IMR-90 (cell line): ENCODE data around the gene HOXC5. TPM values are rescaled to one million over a fixed set of nuclear protein-coding genes. Genes with fewer than 3 reads are reported as not detected.

Source experiments
- ATAC-seq: fragments of 200-7000 bp; cut with Tn5 transposase; 2 replicates; pipeline ENCODE4 v1.9.1; 2020; ENCODE audit warnings: low read depth, mild to moderate bottlenecking, moderate library complexity
- BruUV-seq: library from RNA; stranded (reverse); fragments of 400-500 nt; replicated peaks from 2 replicates; lab custom pipeline; 2021; lab: Mats Ljungman, UMichigan
- CTCF ChIA-PET: fragments of 300-600 bp; formaldehyde crosslinking; extraction: SDS; loops from one replicate; lab custom pipeline; 2021; ENCODE audit warnings: antibody characterized with exemption; lab: Yijun Ruan, JAX
- POLR2A ChIA-PET: fragments of 300-600 bp; sonication (Branson Sonifier 250); formaldehyde crosslinking; loops from one replicate; lab custom pipeline; 2022; ENCODE audit warnings: antibody characterized with exemption; ENCODE audit not compliant: unreplicated experiment; lab: Charles Lee
- DNase-seq: peaks from one replicate; pipeline ENCODE4 v3.0.0; 2013
- H2AFZ ChIP-seq: replicated peaks from 2 replicates; pipeline ENCODE3; 2013; ENCODE audit warnings: low read length, mild to moderate bottlenecking; ENCODE audit not compliant: poor library complexity
- H2AK5ac ChIP-seq: 2 replicates; pipeline ENCODE4 v1.6.1; 2013; ENCODE audit warnings: low read depth, low read length, inconsistent platforms
- H2AK9ac ChIP-seq: replicated peaks from 2 replicates; pipeline ENCODE3; 2013; ENCODE audit warnings: mild to moderate bottlenecking, low read depth, low read length, moderate library complexity; ENCODE audit not compliant: poor library complexity
- H2BK120ac ChIP-seq: 2 replicates; pipeline ENCODE4 v1.6.1; 2013; ENCODE audit warnings: low read depth, low read length, inconsistent platforms
- H2BK15ac ChIP-seq: 3 replicates; pipeline ENCODE4 v1.6.1; 2013; ENCODE audit warnings: low read depth, low read length, inconsistent platforms
- H2BK20ac ChIP-seq: 2 replicates; pipeline ENCODE4 v1.6.1; 2013; ENCODE audit warnings: low read depth, mild to moderate bottlenecking, inconsistent platforms, low read length, moderate library complexity
- H2BK5ac ChIP-seq: 2 replicates; pipeline ENCODE4 v1.6.1; 2013; ENCODE audit warnings: mild to moderate bottlenecking, low read depth, low read length, inconsistent platforms; ENCODE audit not compliant: poor library complexity, severe bottlenecking
- H3K14ac ChIP-seq: replicated peaks from 2 replicates; pipeline ENCODE4 v1.6.1; 2013; ENCODE audit warnings: low read depth, low read length, inconsistent platforms
- H3K18ac ChIP-seq: 2 replicates; pipeline ENCODE4 v1.6.1; 2013; ENCODE audit warnings: low read depth, low read length, control low read depth
- H3K23ac ChIP-seq: 2 replicates; pipeline ENCODE4 v1.6.1; 2013; ENCODE audit warnings: low read depth, low read length, inconsistent platforms
- H3K27ac ChIP-seq: 2 replicates; pipeline ENCODE4 v1.5.1; 2013; ENCODE audit warnings: mild to moderate bottlenecking, control low read depth, low read length; ENCODE audit not compliant: insufficient read depth
- H3K27me3 ChIP-seq: 2 replicates; pipeline ENCODE4 v1.6.1; 2013; ENCODE audit warnings: low read length; ENCODE audit not compliant: control insufficient read depth, insufficient read depth
- H3K36me3 ChIP-seq: 2 replicates; pipeline ENCODE4 v1.6.1; 2013; ENCODE audit warnings: low read length, mixed read lengths; ENCODE audit not compliant: control insufficient read depth, insufficient read depth
- H3K4ac ChIP-seq: 2 replicates; pipeline ENCODE4 v1.6.1; 2013; ENCODE audit warnings: low read depth, low read length, inconsistent platforms
- H3K4me1 ChIP-seq: 2 replicates; pipeline ENCODE4 v1.6.1; 2013; ENCODE audit warnings: low read length, mixed read lengths; ENCODE audit not compliant: control insufficient read depth, insufficient read depth
- H3K4me2 ChIP-seq: 2 replicates; pipeline ENCODE4 v1.6.1; 2013; ENCODE audit warnings: low read depth, mild to moderate bottlenecking, control low read depth, low read length, moderate library complexity
- H3K4me3 ChIP-seq: 2 replicates; pipeline ENCODE4 v1.5.1; 2013; ENCODE audit warnings: low read depth, mild to moderate bottlenecking, control low read depth, low read length, moderate library complexity; ENCODE audit not compliant: insufficient read depth
- H3K56ac ChIP-seq: 2 replicates; pipeline ENCODE4 v1.6.1; 2013; ENCODE audit warnings: low read length, inconsistent platforms; ENCODE audit not compliant: insufficient read depth; ENCODE audit errors: extremely low read depth
- H3K79me1 ChIP-seq, 2 experiments: 2 replicates each; pipeline ENCODE4 v1.6.1; 2013; ENCODE audit warnings: low read length in 2 of 2, inconsistent platforms in 1 of 2, low read depth in 1 of 2
- H3K9ac ChIP-seq: 2 replicates; pipeline ENCODE4 v1.6.1; 2013; ENCODE audit warnings: low read depth, low read length, control low read depth
- H3K9me1 ChIP-seq: 2 replicates; pipeline ENCODE4 v1.6.1; 2013; ENCODE audit warnings: low read length, inconsistent platforms; ENCODE audit not compliant: insufficient read depth
- H3K9me3 ChIP-seq: 2 replicates; pipeline ENCODE4 v1.6.1; 2013; ENCODE audit warnings: low read length; ENCODE audit not compliant: control insufficient read depth, insufficient read depth
- H4K20me1 ChIP-seq: 2 replicates; pipeline ENCODE4 v1.6.1; 2013; ENCODE audit warnings: low read length, inconsistent platforms; ENCODE audit not compliant: insufficient read depth
- H4K5ac ChIP-seq: 2 replicates; pipeline ENCODE4 v1.6.1; 2013; ENCODE audit warnings: mild to moderate bottlenecking, low read depth, low read length, control low read depth
- H4K8ac ChIP-seq, 2 experiments: 2 replicates each; pipeline ENCODE4 v1.6.1; 2013; ENCODE audit warnings: low read depth in 2 of 2, low read length in 2 of 2, control low read depth in 1 of 2, inconsistent platforms in 1 of 2
- H4K91ac ChIP-seq: 2 replicates; pipeline ENCODE4 v1.6.1; 2013; ENCODE audit warnings: low read depth, low read length, inconsistent platforms; ENCODE audit not compliant: insufficient read depth
- BHLHE40 ChIP-seq: fragments of 150-350 bp; IDR thresholded peaks from 2 replicates; pipeline ENCODE4 v1.6.1; 2016; ENCODE audit warnings: mild to moderate bottlenecking, low read depth, low read length
- CEBPB ChIP-seq: IDR thresholded peaks from 2 replicates; pipeline ENCODE4 v1.6.1; 2012; ENCODE audit warnings: low read depth, low read length, improper control_type of control experiment
- CHD1 ChIP-seq: IDR thresholded peaks from 2 replicates; pipeline ENCODE4 v1.6.1; 2012; ENCODE audit warnings: low read depth, low read length, improper control_type of control experiment
- FOS ChIP-seq: fragments of 150-350 bp; IDR thresholded peaks from 2 replicates; pipeline ENCODE4 v1.6.1; 2016; ENCODE audit warnings: low read depth, low read length
- MAFK ChIP-seq: IDR thresholded peaks from 2 replicates; pipeline ENCODE4 v1.6.1; 2012; ENCODE audit warnings: low read depth, low read length, improper control_type of control experiment
- MAZ ChIP-seq: IDR thresholded peaks from 2 replicates; pipeline ENCODE4 v1.6.1; 2012; ENCODE audit warnings: low read depth, mild to moderate bottlenecking, low read length, improper control_type of control experiment, moderate library complexity, borderline replicate concordance
- MXI1 ChIP-seq: IDR thresholded peaks from 2 replicates; pipeline ENCODE4 v1.6.1; 2012; ENCODE audit warnings: low read depth, mild to moderate bottlenecking, low read length, moderate library complexity, borderline replicate concordance
- NFE2L2 ChIP-seq: fragments of 150-350 bp; IDR thresholded peaks from 2 replicates; pipeline ENCODE4 v1.6.1; 2016; ENCODE audit warnings: low read depth, mild to moderate bottlenecking, low read length
- POLR2A ChIP-seq: IDR thresholded peaks from 2 replicates; pipeline ENCODE4 v1.6.1; 2012; ENCODE audit warnings: mild to moderate bottlenecking, low read depth, low read length
- RCOR1 ChIP-seq: IDR thresholded peaks from 2 replicates; pipeline ENCODE4 v1.6.1; 2012; ENCODE audit warnings: mild to moderate bottlenecking, low read length, improper control_type of control experiment; ENCODE audit not compliant: insufficient replicate concordance
- RFX5 ChIP-seq: IDR thresholded peaks from 2 replicates; pipeline ENCODE4 v1.8.0; 2012; ENCODE audit warnings: low read depth, mild to moderate bottlenecking, low read length, moderate library complexity
- SMC3 ChIP-seq: fragments of 150-350 bp; IDR thresholded peaks from 2 replicates; pipeline ENCODE4 v1.6.1; 2016; ENCODE audit warnings: low read depth, mild to moderate bottlenecking, antibody characterized with exemption, low read length, moderate library complexity
- WGBS, 2 experiments: methylation state at CpG; one replicate each; pipeline versions ENCODE4 v1.1.5 to v1.1.7; 2013; ENCODE audit warnings: missing lambda C conversion rate in 2 of 2; ENCODE audit not compliant: insufficient read length in 1 of 2; ENCODE audit errors: extremely low coverage in 2 of 2; 5-methylcytosine and 5-hydroxymethylcytosine counted together
- dilution Hi-C: fragments of 300-500 bp; cut with HindIII; formaldehyde crosslinking; loops from one replicate; pipeline ENCODE4 v1.14.3; 2018; ENCODE audit warnings: low sequenced_read_pairs; ENCODE audit not compliant: unreplicated experiment
- in situ Hi-C: fragments of 300-500 bp; cut with MboI; formaldehyde crosslinking; loops from 3 replicates; pipeline ENCODE4 v1.14.3; 2019; ENCODE audit warnings: low sequenced_read_pairs, inconsistent platforms, mixed read lengths
- intact Hi-C: fragments of 100-400 bp; cut with micrococcal nuclease; formaldehyde crosslinking; loops from 2 replicates; pipeline ENCODE4 v1.10.0; 2022
- polyA plus RNA-seq, 3 experiments: library from polyadenylated mRNA; depleted of rRNA; stranded (reverse); fragments of >200 nt; gene quantifications; 2 replicates each; pipeline ENCODE4 v1.2.3, GENCODE V29; 2012; ENCODE audit warnings: low replicate concordance in 1 of 3
- total RNA-seq: library from RNA; depleted of rRNA; stranded (reverse); fragments of >200 nt; gene quantifications from 2 replicates; pipeline ENCODE4 v1.2.3, GENCODE V29; 2012
- TF ChIP-seq, protein P1 (sequence below): fragments of 150-350 bp; IDR thresholded peaks from 2 replicates; pipeline ENCODE4 v1.6.1; 2017; ENCODE audit warnings: mild to moderate bottlenecking, antibody characterized with exemption, low read length, low read depth
- TF ChIP-seq, protein P2 (sequence below): fragments of 150-350 bp; IDR thresholded peaks from 2 replicates; pipeline ENCODE4 v1.6.1; 2016; ENCODE audit warnings: low read depth, mild to moderate bottlenecking, low read length, moderate library complexity, borderline replicate concordance

Gene HOXC5
- total and polyA plus RNA-seq, 2 of the 4 experiments (the other 2 are of a cell fraction), result not detected

DNA sequence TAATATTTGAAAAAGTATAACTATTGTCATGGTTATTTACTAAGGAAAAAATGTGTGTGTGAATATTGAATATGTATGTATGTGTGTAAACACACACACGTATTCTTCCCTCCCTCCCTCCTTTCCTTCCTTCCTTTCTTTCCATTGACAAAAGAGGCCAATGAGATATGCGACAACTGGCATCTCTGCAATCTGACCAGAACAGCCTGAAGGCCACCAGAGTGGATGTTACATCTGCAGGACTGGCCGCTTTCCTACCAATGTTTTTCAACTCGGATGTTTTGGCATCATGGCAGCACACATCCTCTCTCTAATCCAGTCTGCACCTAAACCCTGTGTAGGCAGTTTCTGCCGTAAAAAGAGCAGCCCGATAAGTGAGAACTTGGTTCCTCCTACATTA, 41.5 kb downstream of the HOXC5 start:
- CTCF ChIA-PET, result no interaction called here
- no peak overlapping the region for H3K4me3 ChIP-seq
- H3K4me1 ChIP-seq, result no peaks in the 10 kb centered on the region
- peaks cover 22% of the 10 kb centered on the region for H3K27me3 ChIP-seq
- WGBS, 2 experiments, result 100% methylated on average over 1 of the region's 6 CpGs; no CpG with 5 or more reads in 1 of the 2 experiments
- H3K4ac ChIP-seq, result no peak overlapping the region
- no peak overlapping the region for H3K18ac ChIP-seq
- H2AK9ac ChIP-seq, result no peak overlapping the region
- H3K27ac ChIP-seq, result no peak overlapping the region
- dilution Hi-C loops, result no loop called here
- no peaks in the 10 kb centered on the region for H3K9me1 ChIP-seq
- no TSS peak for BruUV-seq
- no peak overlapping the region for H2AK5ac ChIP-seq
- H3K9ac ChIP-seq, result no peak overlapping the region
- H3K79me1 ChIP-seq, result no peaks in the 10 kb centered on the region
- no peak overlapping the region for H4K91ac ChIP-seq
- no peak overlapping the region for H3K56ac ChIP-seq
- in situ Hi-C loops, result no loop called here
- no peaks in the 10 kb centered on the region for H3K36me3 ChIP-seq
- no peak overlapping the region for H2BK5ac ChIP-seq
- H2BK20ac ChIP-seq, result no peak overlapping the region
- no peak overlapping the region for H2BK15ac ChIP-seq
- no peak overlapping the region for H2BK120ac ChIP-seq
- no peak overlapping the region for H3K23ac ChIP-seq
- H3K14ac ChIP-seq, result no peak overlapping the region
- no peaks in the 10 kb centered on the region for H3K9me3 ChIP-seq
- no peak for DNase-seq
- H4K20me1 ChIP-seq, result no peaks in the 10 kb centered on the region
- TF ChIP-seq, protein P1, sequence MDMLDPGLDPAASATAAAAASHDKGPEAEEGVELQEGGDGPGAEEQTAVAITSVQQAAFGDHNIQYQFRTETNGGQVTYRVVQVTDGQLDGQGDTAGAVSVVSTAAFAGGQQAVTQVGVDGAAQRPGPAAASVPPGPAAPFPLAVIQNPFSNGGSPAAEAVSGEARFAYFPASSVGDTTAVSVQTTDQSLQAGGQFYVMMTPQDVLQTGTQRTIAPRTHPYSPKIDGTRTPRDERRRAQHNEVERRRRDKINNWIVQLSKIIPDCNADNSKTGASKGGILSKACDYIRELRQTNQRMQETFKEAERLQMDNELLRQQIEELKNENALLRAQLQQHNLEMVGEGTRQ, result no peak
- no peak for TF ChIP-seq CHD1
- TF ChIP-seq CEBPB, result no peak
- no peak for TF ChIP-seq MXI1
- TF ChIP-seq MAFK, result no peak
- TF ChIP-seq, protein P2, sequence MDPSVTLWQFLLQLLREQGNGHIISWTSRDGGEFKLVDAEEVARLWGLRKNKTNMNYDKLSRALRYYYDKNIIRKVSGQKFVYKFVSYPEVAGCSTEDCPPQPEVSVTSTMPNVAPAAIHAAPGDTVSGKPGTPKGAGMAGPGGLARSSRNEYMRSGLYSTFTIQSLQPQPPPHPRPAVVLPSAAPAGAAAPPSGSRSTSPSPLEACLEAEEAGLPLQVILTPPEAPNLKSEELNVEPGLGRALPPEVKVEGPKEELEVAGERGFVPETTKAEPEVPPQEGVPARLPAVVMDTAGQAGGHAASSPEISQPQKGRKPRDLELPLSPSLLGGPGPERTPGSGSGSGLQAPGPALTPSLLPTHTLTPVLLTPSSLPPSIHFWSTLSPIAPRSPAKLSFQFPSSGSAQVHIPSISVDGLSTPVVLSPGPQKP, result no peak
- no peak for TF ChIP-seq RCOR1
- TF ChIP-seq BHLHE40, result no peak
- no peak for TF ChIP-seq SMC3
- TF ChIP-seq NFE2L2, result no peak
- TF ChIP-seq FOS, result no peak
- no peak for TF ChIP-seq MAZ
- TF ChIP-seq POLR2A, result no peak
- TF ChIP-seq RFX5, result no peak
- H3K4me2 ChIP-seq, result no peak overlapping the region
- POLR2A ChIA-PET, result no interaction called here
- no peak overlapping the region for H2AFZ ChIP-seq
- H4K5ac ChIP-seq, result no peak overlapping the region
- ATAC-seq, result no peak
- H4K8ac ChIP-seq, result no peak overlapping the region
- intact Hi-C loops, result no loop called here
